ENCODE results near the gene ANKRD10. TPM values are rescaled to one million over a fixed set of nuclear protein-coding genes. Genes with fewer than 3 reads are reported as not detected.

ANKRD10 gene
- total and polyA plus RNA-seq, 2 experiments from 2014 or later: 39.9 to 42.7 TPM

GRCh38 chr13:110834572-110834971, 80.3 kb downstream of the ANKRD10 start:
- no peak overlapping the region for H3K9ac ChIP-seq
- no peak overlapping the region for H3K27ac ChIP-seq
- WGBS, 2 experiments (ENCODE audit: low coverage in 1 of 2, low lambda C conversion rate in 2 of 2, missing lambda C conversion rate in 2 of 2): 43 to 55% methylated on average over 7 of the region's 7 CpGs
- H3K4me3 ChIP-seq: no peak overlapping the region
- no peak overlapping the region for H3K4me2 ChIP-seq (ENCODE audit: unreplicated experiment)
- in situ Hi-C loops (cut with MboI): no loop called here
- H3K9me3 ChIP-seq (ENCODE audit: low read depth): no peaks in the 10 kb centered on the region
- TF ChIP-seq EZH2 (IDR thresholded peaks at IDR 0.05; ENCODE audit: insufficient read depth, poor library complexity, severe bottlenecking) (no peak), EZH2phosphoT487 (IDR thresholded peaks at IDR 0.05; ENCODE audit: insufficient read depth, low read depth) (no peak)
- H3F3A ChIP-seq (ENCODE audit: insufficient read depth): no peaks in the 10 kb centered on the region
- H3K36me3 ChIP-seq (ENCODE audit: low read depth): no peaks in the 10 kb centered on the region
- peaks cover 24% of the 10 kb centered on the region for H3K27me3 ChIP-seq (replicated peaks; ENCODE audit: insufficient read depth)
- DNase-seq: no peak
- no peaks in the 10 kb centered on the region for H3K4me1 ChIP-seq (ENCODE audit: insufficient read depth)
- H2AFZ ChIP-seq: no peak overlapping the region
- no peaks in the 10 kb centered on the region for H4K20me1 ChIP-seq (ENCODE audit: insufficient read depth)
- H3K9me2 ChIP-seq (ENCODE audit: insufficient read depth): no peaks in the 10 kb centered on the region
- no peaks in the 10 kb centered on the region for H3K79me2 ChIP-seq (ENCODE audit: insufficient read depth)

- in situ Hi-C loops (cut with MboI): no loop called here
- DNase-seq: no peak
- H3K79me2 ChIP-seq (ENCODE audit: insufficient read depth): no peaks in the 10 kb centered on the region
- no peaks in the 10 kb centered on the region for H3K4me1 ChIP-seq (ENCODE audit: insufficient read depth)
- H3K36me3 ChIP-seq (ENCODE audit: low read depth): no peaks in the 10 kb centered on the region
- no peaks in the 10 kb centered on the region for H4K20me1 ChIP-seq (ENCODE audit: insufficient read depth)
- no peaks in the 10 kb centered on the region for H3K9me2 ChIP-seq (ENCODE audit: insufficient read depth)
- no peak overlapping the region for H3K4me2 ChIP-seq (ENCODE audit: unreplicated experiment)
- no peak overlapping the region for H3K27ac ChIP-seq
- H3F3A ChIP-seq (ENCODE audit: insufficient read depth): no peaks in the 10 kb centered on the region
- no peak overlapping the region for H3K4me3 ChIP-seq
- no peaks in the 10 kb centered on the region for H3K9me3 ChIP-seq (ENCODE audit: low read depth)
- peaks cover 24% of the 10 kb centered on the region for H3K27me3 ChIP-seq (replicated peaks; ENCODE audit: insufficient read depth)
- 58 to 60% methylated on average over 10 of the region's 10 CpGs for WGBS, 2 experiments (ENCODE audit: low coverage in 1 of 2, low lambda C conversion rate in 2 of 2, missing lambda C conversion rate in 2 of 2)
- no peak for TF ChIP-seq EZH2phosphoT487 (IDR thresholded peaks at IDR 0.05; ENCODE audit: insufficient read depth, low read depth)
- TF ChIP-seq EZH2 (IDR thresholded peaks at IDR 0.05; ENCODE audit: insufficient read depth, poor library complexity, severe bottlenecking): no peak
- H3K9ac ChIP-seq: no peak overlapping the region
- no peak overlapping the region for H2AFZ ChIP-seq
Observed at GRCh38 chr13:110832531-110832930, 82.3 kb downstream of the ANKRD10 start.

GRCh38 chr13:110832205-110832479, 82.7 kb downstream of the ANKRD10 start:
- 70 to 74% methylated on average over 3 of the region's 3 CpGs for WGBS, 2 experiments (ENCODE audit: low coverage in 1 of 2, low lambda C conversion rate in 2 of 2, missing lambda C conversion rate in 2 of 2)
- Histone ChIP-seq H4K20me1 (ENCODE audit: insufficient read depth) (no peaks in the 10 kb centered on the region), H3K27me3 (replicated peaks; ENCODE audit: insufficient read depth) (peaks cover 24% of the 10 kb centered on the region), H3F3A (ENCODE audit: insufficient read depth) (no peaks in the 10 kb centered on the region), H3K36me3 (ENCODE audit: low read depth) (no peaks in the 10 kb centered on the region), H3K27ac (no peak overlapping the region), H3K9me2 (ENCODE audit: insufficient read depth) (no peaks in the 10 kb centered on the region), H3K9me3 (ENCODE audit: low read depth) (no peaks in the 10 kb centered on the region), H3K9ac (no peak overlapping the region), H2AFZ (no peak overlapping the region), H3K4me2 (ENCODE audit: unreplicated experiment) (no peak overlapping the region), H3K4me1 (ENCODE audit: insufficient read depth) (no peaks in the 10 kb centered on the region), H3K4me3 (no peak overlapping the region), H3K79me2 (ENCODE audit: insufficient read depth) (no peaks in the 10 kb centered on the region)
- DNase-seq: no peak
- in situ Hi-C loops (cut with MboI): no loop called here
- TF ChIP-seq EZH2phosphoT487 (IDR thresholded peaks at IDR 0.05; ENCODE audit: insufficient read depth, low read depth) (no peak), EZH2 (IDR thresholded peaks at IDR 0.05; ENCODE audit: insufficient read depth, poor library complexity, severe bottlenecking) (no peak)

- no peaks in the 10 kb centered on the region for H3K4me1 ChIP-seq (ENCODE audit: insufficient read depth)
- TF ChIP-seq EZH2 (IDR thresholded peaks at IDR 0.05; ENCODE audit: insufficient read depth, poor library complexity, severe bottlenecking) (no peak), EZH2phosphoT487 (IDR thresholded peaks at IDR 0.05; ENCODE audit: insufficient read depth, low read depth) (no peak)
- no peaks in the 10 kb centered on the region for H3K9me2 ChIP-seq (ENCODE audit: insufficient read depth)
- no peak for DNase-seq
- H3K9ac ChIP-seq: no peak overlapping the region
- no peaks in the 10 kb centered on the region for H3K9me3 ChIP-seq (ENCODE audit: low read depth)
- H3K27ac ChIP-seq: no peak overlapping the region
- H3K27me3 ChIP-seq (replicated peaks; ENCODE audit: insufficient read depth): peaks cover 24% of the 10 kb centered on the region
- no peaks in the 10 kb centered on the region for H3F3A ChIP-seq (ENCODE audit: insufficient read depth)
- no peak overlapping the region for H3K4me2 ChIP-seq (ENCODE audit: unreplicated experiment)
- WGBS, 2 experiments (ENCODE audit: low coverage in 1 of 2, low lambda C conversion rate in 2 of 2, missing lambda C conversion rate in 2 of 2): 81 to 85% methylated on average over 12 to 14 of the region's 14 CpGs
- H2AFZ ChIP-seq: no peak overlapping the region
- no peaks in the 10 kb centered on the region for H3K36me3 ChIP-seq (ENCODE audit: low read depth)
- H4K20me1 ChIP-seq (ENCODE audit: insufficient read depth): no peaks in the 10 kb centered on the region
- H3K4me3 ChIP-seq: no peak overlapping the region
- no peaks in the 10 kb centered on the region for H3K79me2 ChIP-seq (ENCODE audit: insufficient read depth)
- in situ Hi-C loops (cut with MboI): no loop called here
Observed at GRCh38 chr13:110831437-110832204, 83.2 kb downstream of the ANKRD10 start.
